Ascending aorta (tissue), 2 donors: ENCODE data around the gene C12orf56. TPM values are rescaled to one million over a fixed set of nuclear protein-coding genes. Genes with fewer than 3 reads are reported as not detected.
"Not testable (repeated sequence)": the region's sequence is repeated elsewhere in the genome, so short reads cannot be mapped to it uniquely, and the experiment has no call there.

Experiments used
- DNase-seq, 2 donors: peaks; one replicate each; pipeline ENCODE4 v3.0.0-alpha.2; 2019; ENCODE audit warnings: low spot score in 2 of 2
- H3K27ac ChIP-seq, 2 donors: fragments of 200-600 bp; sonication (generic); one replicate each; pipeline ENCODE4 v1.5.1; 2016 to 2017; ENCODE audit warnings: mild to moderate bottlenecking in 1 of 2
- H3K27me3 ChIP-seq: fragments of 200-600 bp; sonication (generic); one replicate; pipeline ENCODE4 v1.5.1; 2017
- H3K36me3 ChIP-seq, 2 donors: fragments of 200-600 bp; sonication (generic); one replicate each; pipeline ENCODE4 v1.5.1; 2016
- H3K4me1 ChIP-seq, 2 donors: fragments of 200-600 bp; sonication (generic); one replicate each; pipeline ENCODE4 v1.5.1; 2016 to 2017; ENCODE audit warnings: mild to moderate bottlenecking in 1 of 2
- H3K4me3 ChIP-seq, 2 donors: fragments of 200-600 bp; sonication (generic); one replicate each; pipeline ENCODE4 v1.5.1; 2016 to 2017; ENCODE audit warnings: mild to moderate bottlenecking in 1 of 2
- H3K9me3 ChIP-seq, 2 donors: fragments of 200-600 bp; sonication (generic); one replicate each; pipeline ENCODE4 v1.5.1; 2016
- CTCF ChIP-seq, 3 experiments: fragments of 200-600 bp in 2 of 3; fragments of 450-650 bp in 1 of 3; sonication (generic) in 2 of 3; IDR thresholded peaks; one replicate each; pipeline ENCODE4 v1.5.1; 2016 to 2019; ENCODE audit warnings: antibody characterized with exemption in 3 of 3, mild to moderate bottlenecking in 1 of 3, moderate library complexity in 1 of 3
- intact Hi-C: fragments of 100-400 bp; cut with DNase I; formaldehyde crosslinking; loops from one replicate; pipeline ENCODE4 v1.15.1; 2023
- total RNA-seq: library from RNA; depleted of rRNA; stranded (reverse); fragments of >200 nt; gene quantifications from one replicate; pipeline ENCODE4 v1.1.0, GENCODE V29; 2016

C12orf56 gene
- total RNA-seq, 1 donor from 2014 or later: not detected

GRCh38 chr12:64383675-64384074 is 6.9 kb downstream of the C12orf56 start:
- Histone ChIP-seq H3K4me1 (no peaks in the 10 kb centered on the region), H3K27ac (no peak overlapping the region), H3K27me3 (no peaks in the 10 kb centered on the region), H3K9me3 (peaks cover 0 to 5% of the 10 kb centered on the region in 2 donors), H3K36me3 (no peaks in the 10 kb centered on the region), H3K4me3 (no peak overlapping the region)
- no peak for DNase-seq
- intact Hi-C loops: no loop called here
- TF ChIP-seq CTCF (IDR thresholded peaks at IDR 0.05): no peak

GRCh38 chr12:64362721-64363305 is 27.7 kb downstream of the C12orf56 start:
- Histone ChIP-seq H3K27ac (no peak overlapping the region), H3K9me3 (no peaks in the 10 kb centered on the region), H3K4me3 (no peak overlapping the region), H3K27me3 (no peaks in the 10 kb centered on the region), H3K4me1 (no peaks in the 10 kb centered on the region), H3K36me3 (no peaks in the 10 kb centered on the region)
- TF ChIP-seq CTCF (IDR thresholded peaks at IDR 0.05): no peak
- intact Hi-C loops: no loop called here
- no peak for DNase-seq

- H3K27me3 ChIP-seq, H3K4me3 ChIP-seq, H3K4me1 ChIP-seq, DNase-seq, intact Hi-C loops, H3K9me3 ChIP-seq, H3K27ac ChIP-seq, H3K36me3 ChIP-seq: not testable (repeated sequence)
Observed at GRCh38 chr12:64361173-64361572, 29.4 kb downstream of the C12orf56 start.

GRCh38 chr12:64356209-64356608 is 34.3 kb downstream of the C12orf56 start:
- H3K4me3 ChIP-seq, intact Hi-C loops, H3K36me3 ChIP-seq, H3K27ac ChIP-seq, DNase-seq, H3K4me1 ChIP-seq, H3K9me3 ChIP-seq, H3K27me3 ChIP-seq: not testable (repeated sequence)

- no peaks in the 10 kb centered on the region for H3K36me3 ChIP-seq
- no peaks in the 10 kb centered on the region for H3K9me3 ChIP-seq
- H3K27ac ChIP-seq: no peak overlapping the region
- H3K27me3 ChIP-seq: no peaks in the 10 kb centered on the region
- intact Hi-C loops: no loop called here
- no peak overlapping the region for H3K4me3 ChIP-seq
- H3K4me1 ChIP-seq: no peaks in the 10 kb centered on the region
- TF ChIP-seq CTCF (IDR thresholded peaks at IDR 0.05): no peak
- no peak for DNase-seq
Observed at GRCh38 chr12:64352181-64352580, 38.4 kb downstream of the C12orf56 start.

GRCh38 chr12:64351265-64351664 is 39.3 kb downstream of the C12orf56 start:
- intact Hi-C loops: no loop called here
- H3K4me1 ChIP-seq: no peaks in the 10 kb centered on the region

More at GRCh38 chr12:64351265-64351664, 39.3 kb downstream of the C12orf56 start:
- H3K36me3 ChIP-seq: no peaks in the 10 kb centered on the region
- no peak overlapping the region for H3K27ac ChIP-seq
- no peak for TF ChIP-seq CTCF (IDR thresholded peaks at IDR 0.05)
- no peaks in the 10 kb centered on the region for H3K9me3 ChIP-seq
- H3K4me3 ChIP-seq: no peak overlapping the region
- DNase-seq: no peak
- no peaks in the 10 kb centered on the region for H3K27me3 ChIP-seq
